ENCODE data around the gene GSTM4.
A peak's percentile ranks its signal among the peaks of the same experiment; 100 is the strongest.

The GSTM4 gene

DNA sequence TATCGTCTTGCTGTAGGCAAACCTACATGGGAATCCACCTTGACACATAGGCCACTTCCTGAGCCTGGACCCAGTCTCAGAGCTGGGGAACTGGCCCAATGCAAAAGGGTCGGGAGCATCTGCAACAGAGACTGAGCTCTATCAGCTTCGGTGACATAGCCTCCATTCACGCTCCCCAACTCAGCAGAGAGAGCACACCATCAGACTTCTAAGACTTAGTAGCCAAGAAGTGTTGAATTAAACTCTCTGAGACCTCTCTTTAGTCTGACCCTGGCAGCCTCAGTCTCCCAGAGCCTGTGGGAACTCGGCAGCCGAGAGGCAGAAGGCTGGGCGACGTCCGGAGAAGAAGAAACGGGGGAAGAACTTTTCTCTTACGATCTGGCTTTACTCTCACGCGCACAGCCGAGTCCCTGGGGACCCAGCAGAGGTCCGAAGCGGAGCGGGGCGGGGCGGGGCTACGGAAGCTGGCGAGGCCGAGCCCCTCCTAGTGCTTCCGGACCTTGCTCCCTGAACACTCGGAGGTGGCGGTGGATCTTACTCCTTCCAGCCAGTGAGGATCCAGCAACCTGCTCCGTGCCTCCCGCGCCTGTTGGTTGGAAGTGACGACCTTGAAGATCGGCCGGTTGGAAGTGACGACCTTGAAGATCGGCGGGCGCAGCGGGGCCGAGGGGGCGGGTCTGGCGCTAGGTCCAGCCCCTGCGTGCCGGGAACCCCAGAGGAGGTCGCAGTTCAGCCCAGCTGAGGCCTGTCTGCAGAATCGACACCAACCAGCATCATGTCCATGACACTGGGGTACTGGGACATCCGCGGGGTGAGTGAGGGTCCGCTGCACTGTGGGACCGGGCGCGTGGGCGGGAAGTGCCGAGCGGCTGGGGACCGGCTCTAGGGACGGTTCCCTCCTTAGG, at the start of gene GSTM4:
TSS of gene GSTM4 (plus strand) at position 485 of the 905 bp plus-strand sequence. CDS start at position 776, 291 bp downstream.
- Histone ChIP-seq H3K4me3 (peak within 1 kb of the TSS; percentile 40 to 81 (median 57)), H3K27ac (peak within 1 kb of the TSS in 20 of 21 experiments; percentile 29 to 86 (median 74))

DNA sequence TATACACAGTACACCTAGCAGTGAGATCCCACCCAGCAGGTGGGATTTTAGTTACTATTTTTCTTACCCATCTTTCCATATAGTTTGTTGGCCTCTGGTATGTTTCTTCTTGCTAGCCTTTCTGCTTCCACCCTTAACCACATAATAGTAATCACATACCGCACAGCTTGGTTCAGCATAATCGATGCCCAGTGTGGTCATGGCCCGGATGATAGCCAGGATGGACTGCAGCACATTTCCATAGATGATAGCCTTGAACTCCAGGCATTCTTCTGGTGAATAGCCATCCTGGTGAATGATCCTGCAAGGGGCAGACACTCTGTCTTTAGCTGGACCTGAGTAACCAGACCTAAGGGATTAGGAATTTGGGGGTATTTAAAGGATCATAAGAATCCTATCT, 46.0 kb upstream of the GSTM4 start:
- Histone ChIP-seq H3K4me3 (no peak overlapping the region), H3K27ac (no peak overlapping the region)

DNA sequence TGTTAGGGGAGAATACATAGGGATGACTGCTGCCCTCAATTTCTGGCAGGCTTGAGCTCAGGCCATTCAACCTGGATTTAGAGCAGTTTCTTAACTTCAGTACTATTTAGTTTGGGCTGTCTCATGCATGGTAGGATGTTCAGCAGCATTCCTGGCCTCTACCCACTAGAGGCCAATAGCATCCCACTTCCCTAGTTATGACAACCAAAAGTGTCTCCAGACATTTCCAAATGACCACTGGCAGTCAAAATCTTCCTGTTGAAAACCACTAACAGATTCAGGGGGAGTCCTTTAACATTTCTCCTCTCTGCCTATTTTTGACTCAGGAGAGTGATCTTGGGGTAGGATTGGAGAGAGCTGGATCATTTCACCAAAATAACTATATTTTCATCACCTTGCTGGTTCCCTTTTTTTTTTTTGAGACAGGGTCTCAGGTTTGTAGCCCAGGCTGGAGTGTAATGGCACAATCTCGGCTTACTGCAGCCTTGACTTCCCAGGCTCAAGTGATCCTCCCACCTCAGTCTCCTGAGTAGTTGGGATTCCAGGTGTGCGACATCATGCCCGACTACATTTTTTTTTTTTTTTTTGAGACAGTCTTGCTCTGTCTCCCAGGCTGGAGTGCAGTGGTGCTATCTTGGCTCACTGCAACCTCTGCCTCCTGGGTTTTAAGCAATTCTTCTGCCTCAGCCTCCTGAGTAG, 45.1 kb upstream of the GSTM4 start:
- H3K27ac ChIP-seq: no peak overlapping the region
- H3K4me3 ChIP-seq: no peak overlapping the region

DNA sequence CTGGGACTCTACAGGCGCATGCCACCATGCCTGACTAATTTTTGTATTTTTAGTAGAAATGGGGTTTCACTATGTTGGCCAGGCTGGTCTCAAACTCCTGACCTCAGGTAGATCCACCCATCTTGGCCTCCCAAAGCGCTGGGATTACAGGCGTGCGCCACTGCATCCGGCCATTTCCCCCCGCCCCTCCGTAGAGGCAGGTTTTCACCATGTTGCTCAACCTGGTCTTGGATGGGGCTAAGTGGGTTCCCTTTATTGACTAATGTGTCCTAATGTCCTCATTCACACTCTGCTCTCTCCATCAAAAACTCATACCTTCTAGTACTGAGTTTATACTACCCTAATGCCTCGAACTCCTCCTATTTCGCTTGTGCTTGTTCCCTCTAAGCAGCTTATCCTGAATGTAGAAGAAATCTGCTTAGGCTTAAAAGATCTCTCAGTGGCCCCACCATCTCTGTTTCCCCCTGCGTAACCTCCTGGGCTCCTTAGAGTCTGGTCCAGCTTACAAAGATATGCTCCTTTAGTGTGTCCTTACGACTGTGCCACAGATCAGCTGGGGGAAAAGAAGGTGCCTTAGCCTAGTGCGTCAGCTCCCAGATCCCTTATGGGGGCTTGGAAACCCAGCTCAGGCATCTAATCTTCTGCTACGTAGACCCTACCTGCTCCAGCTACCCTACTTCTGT, 44.5 kb upstream of the GSTM4 start:
- Histone ChIP-seq H3K27ac (no peak overlapping the region), H3K4me3 (no peak overlapping the region)

DNA sequence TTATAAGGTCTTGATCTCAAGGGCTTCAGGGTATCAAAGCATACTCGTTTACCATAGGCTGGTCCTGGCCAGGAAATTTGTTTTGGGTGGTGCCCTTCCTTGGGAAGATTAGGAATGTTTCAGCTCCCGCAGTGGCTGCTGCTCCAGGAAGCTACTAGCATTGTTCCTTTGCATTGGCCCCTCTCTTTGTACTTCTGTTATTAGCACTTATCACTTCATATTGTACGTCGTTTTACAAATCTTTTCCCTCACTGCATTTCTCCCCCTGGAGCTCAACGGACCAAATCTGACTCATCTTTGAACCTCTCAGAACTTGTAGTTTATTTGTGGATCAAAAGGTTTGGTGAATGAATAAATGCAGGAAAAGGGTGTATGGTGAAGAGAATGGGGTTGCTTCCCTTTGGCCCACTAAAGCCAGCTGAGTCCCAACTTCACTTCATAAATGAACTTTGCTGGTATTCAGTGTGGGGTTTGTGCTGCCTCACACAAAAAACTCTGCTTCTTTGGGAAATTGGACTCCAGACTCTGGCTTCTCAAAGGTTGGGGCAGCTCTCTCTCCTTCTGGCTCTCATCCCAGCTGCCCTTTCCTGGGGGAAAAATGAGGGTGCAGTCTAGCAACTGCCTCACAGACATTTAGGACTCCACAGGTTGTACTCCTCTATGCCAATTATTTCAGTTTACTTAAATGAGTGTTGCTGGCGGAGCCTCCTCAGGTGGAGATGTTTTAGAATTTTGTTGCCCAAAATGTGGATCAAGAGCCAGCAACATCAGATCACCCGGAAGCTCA, 42.3 kb upstream of the GSTM4 start:
- H3K27ac ChIP-seq: no peak overlapping the region

DNA sequence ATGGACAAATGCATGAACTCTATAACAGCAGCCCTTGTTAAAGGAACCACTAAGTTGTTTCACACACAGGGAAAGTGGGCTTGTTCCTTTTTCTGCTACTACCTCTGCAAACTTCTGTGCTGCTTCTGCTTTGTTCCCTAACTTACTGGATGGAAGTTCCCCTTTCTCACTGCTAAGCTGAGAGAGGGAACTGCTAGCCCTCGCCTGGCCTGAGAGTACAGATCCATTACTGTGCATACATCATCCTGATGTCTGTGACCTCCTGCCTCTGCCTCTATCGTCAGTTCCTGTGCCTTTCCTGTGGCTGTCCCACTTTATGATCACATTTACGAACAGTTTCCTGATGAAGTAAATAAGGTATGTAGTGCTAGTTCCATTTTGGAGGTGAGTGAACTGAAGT, 40.0 kb upstream of the GSTM4 start:
- Histone ChIP-seq H3K4me3 (no peak overlapping the region), H3K27ac (peak overlapping the region in 17 of 21 experiments; percentile 35 to 93 (median 72))

More for the DNA sequence above, 42.3 kb upstream of the GSTM4 start:
- H3K4me3 ChIP-seq: no peak overlapping the region

DNA sequence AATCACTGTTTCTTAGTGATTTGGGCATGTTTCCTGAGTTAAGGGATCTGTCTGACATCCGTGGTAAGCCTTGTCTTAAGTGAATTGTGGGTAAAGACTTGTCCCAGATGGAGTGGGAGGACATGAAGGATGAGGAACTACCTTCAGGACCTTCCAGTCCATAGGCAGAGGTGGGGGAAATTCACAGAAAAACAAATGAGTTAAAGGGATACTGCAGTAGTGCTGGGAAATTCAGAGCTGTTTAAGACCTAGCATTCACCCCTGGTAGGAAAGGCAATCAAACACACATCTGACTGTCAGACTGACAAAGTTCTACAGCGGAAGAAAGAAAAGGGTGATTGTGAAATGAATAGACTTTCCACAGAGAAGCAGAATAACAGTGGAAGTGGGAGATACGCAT, 39.5 kb upstream of the GSTM4 start:
- peak overlapping the region in 19 of 21 experiments; percentile 27 to 93 (median 71) for H3K27ac ChIP-seq

DNA sequence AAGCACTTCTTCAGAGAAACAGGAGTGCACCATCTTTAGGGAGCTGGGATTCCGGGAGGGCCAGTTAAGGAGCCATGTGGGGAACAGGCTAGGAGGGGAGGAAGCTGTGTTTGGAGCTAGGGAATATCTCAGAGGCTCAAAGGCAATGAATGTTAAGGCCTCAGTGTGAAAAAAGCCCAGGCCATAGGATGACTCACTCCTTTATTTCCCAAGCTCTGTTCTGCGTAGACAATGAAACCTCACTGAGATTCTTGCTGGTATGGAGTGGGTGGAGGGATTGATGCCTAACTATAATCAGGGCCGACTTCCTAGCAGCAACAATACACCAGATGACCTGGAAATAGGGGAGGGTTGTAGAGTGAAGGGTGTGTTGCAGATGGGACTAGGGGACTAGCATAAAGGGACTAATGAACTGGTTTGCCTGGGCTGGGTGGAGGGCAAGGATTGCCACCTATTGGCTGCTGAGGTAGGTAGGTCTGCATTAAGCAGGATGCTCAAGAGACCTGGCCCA, 38.6 kb upstream of the GSTM4 start:
- H3K4me3 ChIP-seq: no peak overlapping the region
- H3K27ac ChIP-seq: peak overlapping the region in 20 of 21 experiments; percentile 27 to 93 (median 71)

More for the DNA sequence above, 39.5 kb upstream of the GSTM4 start:
- H3K4me3 ChIP-seq: no peak overlapping the region

DNA sequence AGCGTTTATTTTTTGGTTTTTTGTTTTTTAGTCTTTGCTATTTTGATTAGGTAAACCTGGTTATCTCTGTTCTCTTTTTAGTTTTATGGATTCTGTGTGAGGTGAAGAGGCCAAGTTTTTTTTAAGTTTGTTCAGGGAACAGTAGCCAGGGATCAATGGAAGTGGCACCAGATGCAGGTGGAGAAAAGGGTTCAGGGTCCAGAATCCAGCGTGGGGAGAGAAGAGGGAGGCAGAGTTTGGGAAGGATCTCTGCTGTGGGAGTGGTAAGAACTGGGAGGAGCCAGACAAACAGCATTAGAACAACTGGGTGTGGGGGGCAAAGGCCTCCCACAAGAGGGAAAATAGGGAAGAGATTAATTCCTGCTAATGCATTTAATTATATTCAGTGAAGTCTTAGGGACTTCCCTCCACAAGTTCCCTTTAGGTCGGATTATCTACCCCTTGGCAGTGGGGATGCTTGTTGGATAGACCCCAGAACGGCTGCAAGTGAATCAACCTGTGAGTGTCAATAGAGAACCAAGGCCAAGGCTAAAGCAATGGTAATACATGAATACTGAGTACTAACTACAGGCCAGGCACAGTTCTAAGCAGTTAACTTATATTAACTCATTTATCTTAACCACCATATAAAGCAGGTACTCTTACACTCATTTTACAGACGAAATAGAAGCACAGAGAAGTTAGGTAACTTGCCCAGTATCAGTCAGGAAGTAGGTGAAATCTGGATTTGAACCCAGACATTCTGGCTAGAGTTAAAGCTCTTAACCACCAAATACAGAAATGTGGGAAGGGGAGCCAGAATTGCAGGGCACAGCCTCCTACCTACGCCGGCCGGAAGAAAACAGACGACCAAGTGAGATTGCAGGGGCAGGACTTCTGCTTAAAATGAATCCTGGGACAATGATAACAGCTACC, 37.0 kb upstream of the GSTM4 start:
- peak overlapping the region; percentile 49 to 82 (median 59) for H3K4me3 ChIP-seq
- H3K27ac ChIP-seq: peak overlapping the region in 20 of 21 experiments; percentile 65 to 96 (median 87)

DNA sequence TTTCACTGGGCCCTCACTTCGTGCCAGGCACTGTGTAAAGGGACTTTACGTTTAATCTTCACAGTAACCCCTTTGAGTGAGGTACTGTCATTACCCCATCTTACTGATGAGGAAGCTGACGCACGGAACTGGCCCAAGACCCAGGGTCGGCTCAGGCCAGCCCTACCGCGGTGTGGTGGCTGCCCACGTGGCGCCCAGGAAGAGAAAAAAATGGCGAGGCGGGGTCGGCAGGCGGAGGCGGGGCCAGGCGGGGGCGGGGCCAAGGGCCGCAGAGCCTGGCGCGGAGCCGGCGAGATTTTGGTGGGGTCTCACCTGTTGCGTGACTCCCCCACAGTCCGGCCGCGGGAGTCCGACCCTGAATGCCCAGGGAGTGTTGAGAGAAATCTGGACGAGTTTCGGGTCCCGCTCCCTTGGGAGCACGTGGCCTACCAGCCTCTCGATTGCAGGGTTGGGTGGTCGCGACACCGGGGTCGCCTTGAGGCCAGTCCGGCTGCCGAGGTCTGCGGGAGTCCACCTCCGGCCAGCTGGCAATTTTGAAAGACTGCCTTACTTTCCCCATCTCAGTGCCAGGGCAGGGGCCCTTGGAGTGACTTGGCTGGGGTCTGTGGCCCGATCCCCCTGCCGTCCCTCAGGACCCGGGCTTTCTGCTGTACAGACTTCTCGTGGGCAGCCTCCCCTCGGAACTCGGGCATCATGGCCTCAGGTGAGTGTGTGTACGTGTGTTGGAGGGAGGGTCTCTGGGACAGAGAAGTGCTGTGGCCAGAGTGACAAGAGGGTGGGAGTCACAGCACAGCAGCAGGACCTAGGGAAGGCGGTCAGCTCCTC, 36.1 kb upstream of the GSTM4 start, which contains the start of the genes AMPD2 and GNAT2:
TSS of gene AMPD2 (plus strand) at position 262 of the 825 bp plus-strand sequence. CDS start 1,339 bp downstream, outside the sequence.
TSS of gene GNAT2 (minus strand) at position 41 of the 825 bp plus-strand sequence. CDS start 6,746 bp downstream, outside the sequence.
- peak within 1 kb of the TSS; percentile 49 to 82 (median 59) for H3K4me3 ChIP-seq
- H3K27ac ChIP-seq: peak within 1 kb of the TSS; percentile 15 to 96 (median 87)

DNA sequence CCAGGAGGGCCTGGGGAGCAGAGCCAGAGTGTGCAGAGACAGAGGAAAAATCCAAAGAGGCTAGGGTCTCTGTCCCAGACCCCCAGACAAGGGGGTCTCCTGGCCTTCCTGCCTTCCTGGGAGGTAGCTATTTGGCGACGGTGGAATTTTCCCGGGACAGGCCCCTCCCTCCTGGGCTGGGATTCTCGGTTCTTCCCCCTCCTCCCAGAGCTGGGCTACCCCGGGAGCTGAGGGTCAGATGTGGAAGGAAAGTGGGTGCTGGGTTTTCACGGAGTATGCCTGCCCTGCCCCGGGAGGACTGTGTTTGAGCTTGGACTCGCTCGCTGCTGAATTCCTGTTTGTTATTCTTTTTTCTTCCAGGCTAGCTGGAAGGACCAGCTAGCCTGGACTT, 35.5 kb upstream of the GSTM4 start:
- H3K4me3 ChIP-seq: peak overlapping the region; percentile 49 to 82 (median 59)
- H3K27ac ChIP-seq: peak overlapping the region; percentile 15 to 96 (median 87)

DNA sequence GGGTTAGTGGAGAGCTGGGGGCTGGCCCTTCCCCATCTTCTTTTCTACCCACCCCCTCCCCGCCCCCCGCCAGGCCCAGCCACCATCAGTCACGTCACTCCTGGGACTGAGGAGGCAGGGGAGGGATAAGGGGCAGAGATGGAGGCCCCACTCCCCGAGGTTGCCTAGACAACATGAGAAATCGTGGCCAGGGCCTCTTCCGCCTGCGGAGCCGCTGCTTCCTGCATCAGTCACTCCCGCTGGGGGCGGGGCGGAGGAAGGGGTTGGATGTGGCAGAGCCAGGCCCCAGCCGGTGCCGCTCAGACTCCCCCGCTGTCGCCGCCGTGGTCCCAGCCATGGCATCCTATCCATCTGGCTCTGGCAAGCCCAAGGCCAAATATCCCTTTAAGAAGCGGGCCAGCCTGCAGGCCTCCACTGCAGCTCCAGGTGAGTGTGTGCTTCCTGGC, 35.0 kb upstream of the GSTM4 start:
- H3K4me3 ChIP-seq: peak overlapping the region; percentile 49 to 82 (median 59)

DNA sequence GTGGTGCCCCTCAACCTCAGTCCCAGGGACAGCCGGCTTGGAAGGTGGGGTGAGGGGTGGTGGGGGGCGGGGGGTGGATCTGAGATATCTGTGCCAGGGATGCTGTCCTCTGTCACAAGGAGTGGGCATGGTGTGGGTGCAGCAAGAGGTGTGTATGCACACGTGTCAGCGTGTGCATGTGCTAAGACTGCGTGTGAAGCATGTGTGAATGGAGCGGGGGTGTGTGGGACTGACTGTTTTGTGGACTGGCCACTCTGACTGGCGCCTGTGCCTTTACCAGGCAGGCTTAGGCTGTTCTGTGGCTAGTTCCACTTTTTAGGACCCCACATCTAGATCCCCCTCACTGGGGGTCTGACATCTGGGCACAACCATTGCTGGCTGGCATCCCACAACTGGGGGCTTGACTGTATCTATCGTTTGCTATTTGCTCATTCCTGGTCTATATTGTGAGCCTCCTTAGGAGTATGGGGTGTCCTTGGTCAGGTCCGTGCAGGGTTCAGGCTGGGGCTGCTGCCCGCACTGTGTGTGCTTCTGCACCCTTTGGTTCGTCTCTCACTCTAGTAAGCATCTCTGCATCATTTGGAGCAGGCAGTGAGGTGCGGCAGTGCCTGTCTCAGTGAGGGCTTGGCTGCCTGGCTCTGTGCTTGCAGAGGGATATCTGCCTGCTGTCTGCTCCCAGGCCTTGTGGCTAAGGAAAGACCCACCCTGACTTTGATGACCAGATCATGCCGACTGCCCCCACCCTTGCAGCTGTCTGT, 34.3 kb upstream of the GSTM4 start:
- Histone ChIP-seq H3K4me3 (peak overlapping the region; percentile 49 to 82 (median 59)), H3K27ac (peak overlapping the region in 18 of 21 experiments; percentile 65 to 96 (median 88))

More for the DNA sequence above, 35.0 kb upstream of the GSTM4 start:
- peak overlapping the region; percentile 15 to 96 (median 87) for H3K27ac ChIP-seq

DNA sequence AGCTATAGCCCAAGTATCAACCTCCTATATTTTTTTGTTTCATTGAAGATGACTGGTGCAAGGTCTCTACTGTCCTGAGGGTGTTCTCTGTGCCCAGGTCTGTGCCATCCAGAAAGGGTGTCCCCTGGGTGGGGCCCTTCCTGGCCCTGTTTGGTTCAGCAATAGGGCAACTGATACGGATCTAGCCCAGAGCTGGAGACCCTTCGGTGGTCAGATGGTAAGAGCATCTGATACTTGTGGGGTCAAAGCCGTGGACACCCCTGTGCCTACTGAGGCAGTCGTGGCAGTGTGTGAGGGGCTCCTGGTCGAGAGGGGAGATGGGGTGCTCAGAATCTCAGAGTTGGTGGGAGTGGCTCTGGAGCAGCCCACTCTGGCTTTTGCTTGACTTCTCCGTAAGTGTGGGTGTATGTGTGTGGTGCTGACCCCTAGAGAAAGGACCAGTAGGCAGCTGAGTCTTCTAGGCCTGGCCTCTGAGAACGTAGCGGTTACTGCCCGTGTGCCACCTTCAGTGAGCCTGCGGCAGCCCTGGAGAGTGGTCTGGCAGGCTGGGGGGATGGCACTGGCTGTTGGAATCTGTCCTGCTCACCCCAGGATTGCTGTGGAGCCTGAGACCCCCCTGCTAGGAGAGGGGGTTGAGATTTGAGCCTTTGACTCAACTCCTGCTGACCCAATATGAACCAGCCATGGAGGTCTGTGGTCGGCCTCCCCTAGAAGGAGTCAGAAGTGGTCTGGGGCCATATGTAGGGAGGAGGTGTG, 33.6 kb upstream of the GSTM4 start:
- Histone ChIP-seq H3K27ac (peak overlapping the region in 11 of 21 experiments; percentile 5 to 96 (median 88)), H3K4me3 (peak overlapping the region in 3 of 7 experiments; percentile 58 to 66 (median 59))

DNA sequence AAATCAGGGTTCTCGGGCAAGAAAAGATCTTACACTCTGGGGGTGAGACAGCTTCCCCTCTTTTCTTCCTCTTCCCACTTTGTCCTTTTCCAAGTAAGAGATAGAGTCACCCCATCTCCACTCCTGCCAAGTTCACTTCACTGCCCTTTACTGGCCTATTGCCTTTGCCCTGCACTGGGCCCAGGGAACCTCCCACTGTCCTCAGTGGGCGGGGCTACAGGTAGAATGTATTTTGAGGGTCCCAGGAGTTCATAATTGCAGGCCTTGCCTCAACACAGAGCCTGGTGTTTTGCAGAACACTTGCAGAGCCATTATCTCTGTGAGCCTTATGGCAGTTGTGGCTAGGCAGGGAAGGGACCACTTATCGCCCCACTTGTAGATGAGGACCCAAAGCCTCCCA, 33.0 kb upstream of the GSTM4 start:
- Histone ChIP-seq H3K4me3 (no peak overlapping the region), H3K27ac (peak overlapping the region in 9 of 21 experiments; percentile 14 to 96 (median 53))
